ENCODE data around the gene APAF1.

APAF1 gene

DNA sequence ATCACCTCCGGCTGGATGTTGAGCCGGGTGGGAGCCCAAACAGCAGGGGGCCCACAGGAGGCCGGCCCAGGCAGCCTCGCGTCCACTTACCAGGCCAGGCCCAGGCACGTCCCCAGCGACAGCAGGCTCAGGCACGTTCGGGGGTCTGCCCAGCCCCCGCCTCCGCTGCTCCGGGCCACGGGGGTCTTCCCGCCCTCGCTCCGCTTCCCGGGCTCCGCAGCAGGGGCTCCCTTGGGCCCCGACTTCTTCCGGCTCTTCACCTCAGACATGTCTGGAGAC, 718 bp upstream of the APAF1 start:
- Histone ChIP-seq H3K36me3 (replicated peaks) (peaks cover 13% of the 10 kb centered on the region), H3K4me3 (peak overlapping the region; percentile 93), H3K27me3 (ENCODE audit: low read depth) (no peaks in the 10 kb centered on the region), H3K9me3 (no peaks in the 10 kb centered on the region), H3K4me1 (peaks cover 3% of the 10 kb centered on the region; the same call in 1 of the 2 replicates)
- DNase-seq (ENCODE audit: low spot score in 2 of 2) = peak in 1 of 2 experiments; percentile 71
- in situ Hi-C loops (cut with MboI; ENCODE audit: low sequenced_read_pairs) = no loop called here

DNA sequence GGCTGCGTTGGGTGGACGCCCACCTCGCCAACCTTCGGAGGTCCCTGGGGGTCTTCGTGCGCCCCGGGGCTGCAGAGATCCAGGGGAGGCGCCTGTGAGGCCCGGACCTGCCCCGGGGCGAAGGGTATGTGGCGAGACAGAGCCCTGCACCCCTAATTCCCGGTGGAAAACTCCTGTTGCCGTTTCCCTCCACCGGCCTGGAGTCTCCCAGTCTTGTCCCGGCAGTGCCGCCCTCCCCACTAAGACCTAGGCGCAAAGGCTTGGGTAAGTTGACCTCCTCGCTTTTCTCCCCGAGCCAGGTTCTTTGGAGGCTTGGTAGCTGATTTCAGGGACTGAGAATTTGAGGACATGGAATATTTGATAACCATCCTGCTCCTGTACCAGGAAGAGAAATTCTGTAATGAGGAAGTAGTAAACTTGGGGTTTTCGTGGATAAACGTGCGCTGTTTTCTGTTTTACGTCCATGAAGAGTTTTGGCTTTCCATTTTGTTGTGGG, 530 bp downstream of the APAF1 start:
- in situ Hi-C loops (cut with MboI; ENCODE audit: low sequenced_read_pairs) = no loop called here
- DNase-seq (ENCODE audit: low spot score in 2 of 2) = peak; percentile 24 to 41
- H3K4me3 ChIP-seq = peak overlapping the region; percentile 93
- H3K9me3 ChIP-seq = no peaks in the 10 kb centered on the region
- peaks cover 22% of the 10 kb centered on the region for H3K36me3 ChIP-seq (replicated peaks)
- no peaks in the 10 kb centered on the region for H3K27me3 ChIP-seq (ENCODE audit: low read depth)
- H3K4me1 ChIP-seq = peaks cover 5% of the 10 kb centered on the region; the same call in 1 of the 2 replicates

DNA sequence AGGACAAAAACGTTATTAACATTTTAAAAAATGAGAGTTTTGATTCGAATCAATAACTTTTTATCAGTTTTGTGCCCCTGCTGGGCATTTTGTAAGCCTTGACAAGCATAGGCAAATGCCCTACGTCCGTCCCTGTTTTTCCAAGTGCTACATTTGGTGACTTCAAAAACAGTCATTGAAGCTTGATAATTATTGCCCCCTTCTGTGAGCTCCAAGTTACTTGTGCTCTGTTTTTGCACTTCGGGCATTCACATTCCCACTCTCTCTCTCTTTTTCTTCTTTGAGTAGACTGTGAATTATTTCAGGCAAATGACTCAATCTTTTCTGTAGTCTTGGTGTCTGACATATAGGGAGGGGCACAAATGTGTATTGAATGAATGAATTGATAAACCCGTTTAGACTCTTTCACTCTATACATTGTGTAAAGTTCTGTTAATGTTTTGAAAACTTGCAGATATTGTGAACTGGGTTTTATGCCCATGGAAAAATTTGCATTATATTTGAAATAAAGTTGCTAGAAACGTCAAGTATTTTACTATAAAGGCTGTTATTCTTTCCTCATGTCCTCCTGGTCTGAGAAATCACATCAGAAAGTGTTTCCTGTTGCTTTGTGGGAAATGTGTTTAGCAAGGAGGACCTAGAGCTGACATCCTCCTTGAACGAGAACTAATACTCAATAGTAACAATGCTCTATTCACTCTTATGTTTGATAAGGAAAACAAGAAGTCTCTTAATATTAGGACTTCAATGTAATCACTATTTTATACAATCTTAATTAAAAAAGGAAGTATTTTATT, 1.4 kb downstream of the APAF1 start:
- peaks cover 5% of the 10 kb centered on the region; the same call in 1 of the 2 replicates for H3K4me1 ChIP-seq
- in situ Hi-C loops (cut with MboI; ENCODE audit: low sequenced_read_pairs) = no loop called here
- H3K36me3 ChIP-seq (replicated peaks) = peaks cover 22% of the 10 kb centered on the region
- DNase-seq (ENCODE audit: low spot score in 2 of 2) = peak; percentile 20 to 47
- no peaks in the 10 kb centered on the region for H3K9me3 ChIP-seq
- peak overlapping the region; percentile 93 for H3K4me3 ChIP-seq
- H3K27me3 ChIP-seq (ENCODE audit: low read depth) = no peaks in the 10 kb centered on the region

DNA sequence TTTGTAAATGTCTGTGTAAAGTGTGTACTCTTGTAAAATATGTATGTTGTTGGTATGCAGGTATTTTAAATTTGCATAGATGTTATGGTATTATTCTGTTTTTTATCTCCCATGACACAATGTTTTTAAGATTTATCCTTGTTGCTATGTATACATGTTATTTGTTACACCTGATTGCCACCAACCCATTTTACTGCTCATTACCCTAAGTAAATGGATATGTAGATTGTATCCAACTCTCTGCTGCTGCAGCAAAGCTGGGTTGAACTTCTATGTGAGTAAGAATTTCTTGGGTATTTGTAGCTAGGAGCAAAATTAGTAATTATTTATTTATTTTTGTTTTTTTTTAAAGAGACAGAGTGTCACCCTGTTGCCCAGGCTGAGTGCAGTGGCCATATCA, 6.2 kb downstream of the APAF1 start:
- Histone ChIP-seq H3K4me3 (no peak overlapping the region), H3K4me1 (0 out of 2 replicates have a peak, but pooled peaks cover 2% of the 10 kb centered on the region), H3K9me3 (no peaks in the 10 kb centered on the region), H3K27me3 (ENCODE audit: low read depth) (no peaks in the 10 kb centered on the region), H3K36me3 (replicated peaks) (peaks cover 22% of the 10 kb centered on the region)
- in situ Hi-C loops (cut with MboI; ENCODE audit: low sequenced_read_pairs) = no loop called here
- no peak for DNase-seq (ENCODE audit: low spot score in 2 of 2)

DNA sequence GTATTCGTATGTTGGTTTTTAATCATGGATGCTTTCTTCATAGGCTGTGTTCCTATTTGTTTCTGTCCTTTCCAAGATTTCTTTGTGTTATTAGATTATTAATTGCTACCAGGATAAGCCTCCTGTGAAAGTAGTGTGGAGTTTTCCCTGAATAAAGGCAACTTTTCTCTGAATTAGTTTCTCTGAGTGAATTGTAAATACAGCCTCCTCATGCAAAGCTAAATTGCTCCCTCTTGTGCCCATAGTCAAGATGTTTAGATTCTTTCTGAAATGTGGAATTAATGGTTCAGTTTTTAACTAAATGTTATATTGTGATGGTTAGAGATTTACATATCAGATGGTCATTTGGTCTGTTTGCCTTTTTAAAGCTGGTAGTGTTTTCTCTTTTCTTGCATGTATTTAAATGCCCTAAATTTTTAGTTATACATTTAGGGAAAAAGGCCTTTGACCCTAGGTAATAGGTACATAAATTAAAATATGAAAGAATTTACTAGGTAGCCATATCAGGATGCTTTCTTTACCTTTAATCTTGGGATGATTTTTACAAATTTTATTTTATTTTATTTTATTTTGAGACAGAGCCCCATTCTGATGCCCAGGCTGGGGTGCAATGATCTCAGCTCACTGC, 8.9 kb downstream of the APAF1 start:
- H3K36me3 ChIP-seq (replicated peaks) = peaks cover 17% of the 10 kb centered on the region
- H3K27me3 ChIP-seq (ENCODE audit: low read depth) = no peaks in the 10 kb centered on the region
- no peaks in the 10 kb centered on the region for H3K9me3 ChIP-seq
- in situ Hi-C loops (cut with MboI; ENCODE audit: low sequenced_read_pairs) = no loop called here
- DNase-seq (ENCODE audit: low spot score in 2 of 2) = peak in 1 of 2 experiments; percentile 47
- H3K4me3 ChIP-seq = no peak overlapping the region
- H3K4me1 ChIP-seq = 0 out of 2 replicates have a peak, but pooled peaks cover 2% of the 10 kb centered on the region

DNA sequence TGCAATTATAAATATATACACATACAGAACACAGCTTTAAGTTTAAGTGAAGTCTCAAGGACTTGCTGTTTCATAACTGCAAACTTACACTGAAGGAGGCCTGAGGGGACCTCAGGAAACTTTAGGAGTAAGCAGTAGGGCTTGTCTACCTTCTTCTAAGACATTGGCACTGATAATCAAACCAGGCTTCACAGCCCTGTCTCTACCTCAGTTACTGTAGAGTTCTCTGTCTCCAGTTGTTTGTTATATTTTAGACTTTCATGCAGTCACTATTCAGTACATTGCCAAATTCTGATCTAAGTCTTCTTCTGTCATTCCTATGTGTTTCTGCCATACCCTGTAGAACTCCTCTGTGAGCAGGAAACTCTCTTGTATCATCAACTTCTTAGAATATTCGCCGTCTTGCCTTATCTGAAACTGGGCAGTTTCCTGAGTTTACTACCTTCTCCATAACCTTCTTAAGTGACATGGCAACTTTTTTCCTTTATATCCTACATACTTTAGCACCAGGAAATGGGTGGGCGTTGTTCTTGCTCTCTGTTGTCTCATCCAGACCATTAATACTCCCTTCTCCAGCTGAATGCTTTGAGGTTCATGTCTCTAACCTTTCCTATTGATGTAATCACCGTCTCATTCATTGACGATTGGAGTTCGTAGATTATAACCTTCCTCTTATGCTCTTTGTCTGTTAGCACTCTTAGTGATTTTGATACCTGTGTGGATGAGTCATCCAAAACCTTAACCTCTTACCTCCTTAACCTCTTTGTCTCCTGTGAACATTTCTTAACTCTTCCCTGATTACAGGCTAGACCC, 11.4 kb downstream of the APAF1 start:
- H3K4me3 ChIP-seq = no peak overlapping the region
- no peaks in the 10 kb centered on the region for H3K27me3 ChIP-seq (ENCODE audit: low read depth)
- no peaks in the 10 kb centered on the region for H3K4me1 ChIP-seq
- in situ Hi-C loops (cut with MboI; ENCODE audit: low sequenced_read_pairs) = no loop called here
- no peaks in the 10 kb centered on the region for H3K9me3 ChIP-seq
- peaks cover 9% of the 10 kb centered on the region for H3K36me3 ChIP-seq (replicated peaks)
- no peak for DNase-seq (ENCODE audit: low spot score in 2 of 2)

DNA sequence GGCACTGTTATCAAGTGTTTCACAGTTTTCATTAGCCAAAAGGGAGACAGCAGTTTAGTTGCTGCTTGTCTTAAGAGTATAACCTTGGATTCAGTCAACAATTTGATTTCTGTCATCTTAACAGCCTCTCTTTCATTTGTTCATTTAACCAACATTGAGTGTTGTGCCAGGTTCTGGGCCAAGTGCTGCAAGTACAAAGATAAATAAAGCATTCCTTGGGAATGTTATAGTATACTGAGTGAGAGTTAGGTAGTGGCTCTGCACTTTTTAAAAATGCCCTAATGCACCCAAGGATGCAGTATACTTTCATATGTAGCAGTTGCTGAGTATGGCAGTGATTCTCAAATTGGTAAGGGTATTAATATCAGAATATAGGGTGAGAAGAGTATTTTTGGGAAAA, 15.4 kb downstream of the APAF1 start:
- no peaks in the 10 kb centered on the region for H3K4me1 ChIP-seq
- in situ Hi-C loops (cut with MboI; ENCODE audit: low sequenced_read_pairs) = no loop called here
- H3K27me3 ChIP-seq (ENCODE audit: low read depth) = no peaks in the 10 kb centered on the region
- peaks cover 17% of the 10 kb centered on the region for H3K36me3 ChIP-seq (replicated peaks)
- DNase-seq (ENCODE audit: low spot score in 2 of 2) = no peak
- H3K4me3 ChIP-seq = no peak overlapping the region
- H3K9me3 ChIP-seq = no peaks in the 10 kb centered on the region

DNA sequence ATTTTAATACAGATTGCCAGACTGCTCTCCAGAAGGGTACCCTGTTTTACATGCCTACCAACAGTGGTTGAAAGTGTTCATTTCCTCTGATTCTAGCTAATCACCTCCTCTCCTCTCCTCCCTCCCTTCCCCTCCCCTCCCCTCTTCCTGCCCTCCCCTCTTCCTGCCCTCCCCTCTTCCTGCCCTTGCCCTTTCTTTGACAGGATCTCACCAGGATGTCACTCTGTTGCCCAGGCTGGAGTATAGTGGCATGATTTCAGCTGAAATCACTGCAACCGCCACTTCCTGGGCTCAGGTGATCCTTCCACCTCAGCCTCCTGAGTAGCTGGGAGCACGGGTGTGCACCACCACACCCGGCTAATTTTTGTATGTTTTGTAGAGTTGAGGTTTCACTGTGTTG, 24.7 kb downstream of the APAF1 start:
- H3K4me1 ChIP-seq = no peaks in the 10 kb centered on the region
- peaks cover 16% of the 10 kb centered on the region for H3K36me3 ChIP-seq (replicated peaks)
- no peak overlapping the region for H3K4me3 ChIP-seq
- in situ Hi-C loops (cut with MboI; ENCODE audit: low sequenced_read_pairs) = no loop called here
- no peaks in the 10 kb centered on the region for H3K27me3 ChIP-seq (ENCODE audit: low read depth)
- no peak for DNase-seq (ENCODE audit: low spot score in 2 of 2)
- H3K9me3 ChIP-seq = no peaks in the 10 kb centered on the region

DNA sequence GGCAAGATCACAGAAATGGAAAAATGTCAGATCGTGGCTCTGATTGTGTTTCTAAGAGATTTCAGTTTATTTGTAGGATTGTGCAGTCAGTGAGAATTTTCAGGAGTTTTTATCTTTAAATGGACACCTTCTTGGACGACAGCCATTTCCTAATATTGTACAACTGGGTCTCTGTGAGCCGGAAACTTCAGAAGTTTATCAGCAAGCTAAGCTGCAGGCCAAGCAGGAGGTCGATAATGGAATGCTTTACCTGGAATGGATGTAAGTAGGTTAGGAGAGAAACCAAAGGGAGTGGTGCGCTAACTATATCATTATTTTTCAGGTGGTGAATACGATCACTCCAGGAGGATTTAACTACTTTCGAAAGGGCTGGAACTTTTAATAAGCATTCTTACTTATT, 26.4 kb downstream of the APAF1 start:
- no peaks in the 10 kb centered on the region for H3K27me3 ChIP-seq (ENCODE audit: low read depth)
- H3K9me3 ChIP-seq = no peaks in the 10 kb centered on the region
- H3K4me3 ChIP-seq = no peak overlapping the region
- H3K36me3 ChIP-seq (replicated peaks) = peaks cover 6% of the 10 kb centered on the region
- no peak for DNase-seq (ENCODE audit: low spot score in 2 of 2)
- in situ Hi-C loops (cut with MboI; ENCODE audit: low sequenced_read_pairs) = no loop called here
- H3K4me1 ChIP-seq = no peaks in the 10 kb centered on the region

DNA sequence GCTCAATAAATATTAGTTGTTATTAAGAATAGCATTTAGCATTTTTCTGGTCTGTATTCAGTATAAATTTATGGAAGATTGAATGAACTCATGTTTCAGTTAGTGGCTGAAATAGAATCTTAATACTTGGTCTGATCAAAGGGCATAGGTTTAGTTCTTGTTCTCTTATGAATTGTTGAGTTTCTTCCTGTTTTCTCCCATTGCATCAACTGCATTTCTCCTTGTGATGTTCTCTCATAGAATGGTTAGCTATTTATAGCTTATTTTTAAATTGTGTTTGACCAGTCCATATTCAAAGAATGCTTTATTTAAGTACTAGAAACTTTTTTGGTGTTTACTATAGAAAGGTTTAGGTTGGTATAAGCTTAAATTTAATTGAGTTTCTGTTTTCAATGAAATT, 29.8 kb downstream of the APAF1 start:
- no peaks in the 10 kb centered on the region for H3K9me3 ChIP-seq
- no peak overlapping the region for H3K4me3 ChIP-seq
- in situ Hi-C loops (cut with MboI; ENCODE audit: low sequenced_read_pairs) = no loop called here
- peaks cover 11% of the 10 kb centered on the region; the same call in 1 of the 2 replicates for H3K36me3 ChIP-seq (replicated peaks)
- no peaks in the 10 kb centered on the region for H3K4me1 ChIP-seq
- H3K27me3 ChIP-seq (ENCODE audit: low read depth) = no peaks in the 10 kb centered on the region
- DNase-seq (ENCODE audit: low spot score in 2 of 2) = no peak

DNA sequence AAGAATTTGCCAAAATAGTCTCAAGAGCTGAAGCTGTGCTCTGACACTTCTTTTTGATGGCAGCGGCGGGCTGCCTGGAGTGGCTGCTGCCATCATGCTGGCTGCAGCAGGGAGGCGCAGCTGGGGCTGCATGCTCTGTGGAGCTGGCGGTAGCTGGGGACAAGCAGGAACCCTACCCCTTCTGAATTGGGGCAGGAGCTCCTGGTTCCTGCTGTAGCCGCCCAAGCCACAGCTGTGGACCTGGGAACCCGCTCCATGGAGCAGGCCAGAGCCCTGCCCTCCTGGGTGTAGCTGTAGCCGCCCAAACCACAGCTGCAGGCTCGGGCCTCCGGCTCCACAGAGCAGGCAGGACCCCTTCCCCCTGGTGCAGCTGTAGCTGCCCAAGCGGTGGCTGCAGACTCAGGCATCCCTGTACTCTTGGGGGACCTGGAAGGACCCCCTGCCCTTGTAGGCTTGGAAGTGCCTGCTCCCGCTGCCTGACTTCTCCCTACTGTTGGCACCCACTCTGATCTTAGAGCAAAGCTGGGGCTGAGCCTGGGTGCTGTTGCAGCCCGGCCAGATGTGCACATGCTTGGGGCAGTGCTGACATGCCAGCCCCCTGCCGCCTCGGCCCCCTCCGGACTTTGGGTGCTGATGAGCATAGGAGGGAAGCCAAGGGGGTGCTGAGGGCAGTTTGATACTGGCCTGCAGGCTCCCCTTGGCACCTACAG, 33.3 kb downstream of the APAF1 start:
- in situ Hi-C loops (cut with MboI; ENCODE audit: low sequenced_read_pairs) = no loop called here
- Histone ChIP-seq H3K27me3 (ENCODE audit: low read depth) (no peaks in the 10 kb centered on the region), H3K4me1 (no peaks in the 10 kb centered on the region), H3K9me3 (no peaks in the 10 kb centered on the region), H3K36me3 (replicated peaks) (peaks cover 38% of the 10 kb centered on the region), H3K4me3 (no peak overlapping the region)
- DNase-seq (ENCODE audit: low spot score in 2 of 2) = no peak

DNA sequence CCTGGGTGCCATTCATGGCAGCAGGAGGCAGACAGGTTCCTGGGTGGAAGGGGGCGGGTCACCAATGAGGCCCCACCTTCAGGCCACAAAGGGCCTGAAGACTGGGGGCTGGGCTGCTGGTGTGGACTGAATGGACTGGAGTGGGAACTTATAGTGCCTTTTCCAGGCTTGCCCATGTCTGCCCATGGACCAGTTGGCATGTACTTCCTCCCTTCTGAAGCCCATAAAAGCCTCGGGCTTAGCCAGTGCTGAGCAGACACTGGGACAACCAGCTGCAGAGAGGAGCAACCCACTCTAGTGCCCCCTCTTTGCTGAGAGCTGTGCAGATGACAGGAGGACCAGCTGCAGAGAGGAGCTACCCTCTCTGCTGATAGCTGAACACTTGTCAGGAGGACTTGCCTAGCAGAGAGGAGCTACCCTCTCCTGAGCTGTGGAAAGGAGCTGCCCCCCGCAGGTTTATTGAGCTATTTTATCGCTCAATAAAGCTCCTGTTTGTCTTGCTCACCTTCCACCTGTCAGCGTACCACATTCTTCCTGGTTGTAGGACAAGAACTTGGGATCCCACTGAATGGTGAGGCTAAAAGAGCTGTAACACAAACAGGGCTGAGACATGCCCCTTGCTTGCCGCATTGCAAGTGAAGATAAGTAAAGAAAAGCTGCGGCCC, 34.0 kb downstream of the APAF1 start:
- no peak for DNase-seq (ENCODE audit: low spot score in 2 of 2)
- Histone ChIP-seq H3K4me3 (no peak overlapping the region), H3K27me3 (ENCODE audit: low read depth) (no peaks in the 10 kb centered on the region), H3K4me1 (no peaks in the 10 kb centered on the region), H3K36me3 (replicated peaks) (peaks cover 41% of the 10 kb centered on the region), H3K9me3 (no peaks in the 10 kb centered on the region)
- in situ Hi-C loops (cut with MboI; ENCODE audit: low sequenced_read_pairs) = no loop called here

DNA sequence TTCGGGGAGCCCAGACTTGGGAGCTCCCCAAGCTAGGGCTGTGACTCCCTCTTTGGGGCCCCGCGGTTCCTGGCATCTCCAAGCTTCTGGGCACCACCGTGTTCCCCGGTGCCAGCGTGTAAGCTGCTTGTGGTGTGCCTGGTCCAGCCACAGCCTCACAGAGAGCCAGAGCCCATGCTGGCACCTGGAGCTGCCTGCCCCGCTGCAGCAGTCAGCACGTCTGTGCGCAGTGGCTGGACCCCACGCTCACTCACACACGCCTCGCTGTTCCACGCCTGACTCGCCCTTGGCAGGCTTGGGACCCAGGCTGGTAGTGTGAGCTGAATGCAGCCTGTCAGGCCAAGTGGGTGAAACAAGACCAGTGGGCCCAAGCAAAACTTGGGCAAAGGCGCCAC, 34.5 kb downstream of the APAF1 start:
- peaks cover 41% of the 10 kb centered on the region for H3K36me3 ChIP-seq (replicated peaks)
- in situ Hi-C loops (cut with MboI; ENCODE audit: low sequenced_read_pairs) = no loop called here

More for the DNA sequence above, 34.5 kb downstream of the APAF1 start:
- Histone ChIP-seq H3K4me1 (no peaks in the 10 kb centered on the region), H3K4me3 (no peak overlapping the region), H3K27me3 (ENCODE audit: low read depth) (no peaks in the 10 kb centered on the region), H3K9me3 (no peaks in the 10 kb centered on the region)
- DNase-seq (ENCODE audit: low spot score in 2 of 2) = no peak
